T-helper 1 cell treated with Interleukin-12 subunit alpha and Interleukin-12 subunit beta and Interleukin-4 antibody, amounts not matched to agents 30 μg/mL and 1 μg/mL, for 36 hours (primary cell): ENCODE results near the gene RBM44.
"Not testable (repeated sequence)": the region's sequence is repeated elsewhere in the genome, so short reads cannot be mapped to it uniquely, and the experiment has no call there.

Experiments used
- H3K27ac Mint-ChIP-seq: one replicate; pipeline ENCODE4 v1.8.0; 2021; ENCODE audit warnings: mild to moderate bottlenecking, mixed read lengths
- H3K27me3 Mint-ChIP-seq: one replicate; pipeline ENCODE4 v1.8.0; 2021; ENCODE audit warnings: low read depth, mixed read lengths
- H3K36me3 Mint-ChIP-seq: one replicate; pipeline ENCODE4 v1.8.0; 2021; ENCODE audit warnings: low read depth, mixed read lengths
- H3K4me1 Mint-ChIP-seq: one replicate; pipeline ENCODE4 v1.8.0; 2021; ENCODE audit warnings: low read depth, mixed read lengths
- H3K4me3 Mint-ChIP-seq: one replicate; pipeline ENCODE4 v1.8.0; 2021; ENCODE audit warnings: mild to moderate bottlenecking, moderate library complexity, mixed read lengths
- H3K9me3 Mint-ChIP-seq: one replicate; pipeline ENCODE4 v1.8.0; 2021; ENCODE audit warnings: mixed read lengths

The RBM44 gene

DNA sequence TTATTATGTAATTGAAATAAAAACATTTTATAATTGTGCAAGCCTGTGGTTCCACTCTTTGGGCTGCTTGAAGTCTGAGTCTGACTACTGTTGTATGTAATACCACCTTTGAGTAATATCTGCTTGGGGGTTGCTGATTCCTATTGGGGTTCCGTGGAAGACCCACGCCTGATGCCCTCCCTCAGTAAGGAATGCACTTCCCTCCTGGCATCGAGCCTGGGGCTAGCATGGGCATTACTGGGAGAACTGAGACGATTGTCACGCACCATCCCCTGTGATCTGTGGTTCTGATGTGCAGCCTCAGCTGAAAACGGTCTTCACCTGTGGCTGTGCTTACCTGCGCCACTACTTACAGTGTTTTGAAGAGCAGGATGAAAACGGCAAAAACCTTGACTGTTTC, 32.7 kb upstream of the RBM44 start:
- Mint-ChIP-seq H3K27me3 (no peaks in the 10 kb centered on the region), H3K4me1 (no peaks in the 10 kb centered on the region), H3K4me3 (no peak overlapping the region), H3K27ac (no peak overlapping the region), H3K9me3 (no peaks in the 10 kb centered on the region), H3K36me3 (peaks cover 36% of the 10 kb centered on the region)

DNA sequence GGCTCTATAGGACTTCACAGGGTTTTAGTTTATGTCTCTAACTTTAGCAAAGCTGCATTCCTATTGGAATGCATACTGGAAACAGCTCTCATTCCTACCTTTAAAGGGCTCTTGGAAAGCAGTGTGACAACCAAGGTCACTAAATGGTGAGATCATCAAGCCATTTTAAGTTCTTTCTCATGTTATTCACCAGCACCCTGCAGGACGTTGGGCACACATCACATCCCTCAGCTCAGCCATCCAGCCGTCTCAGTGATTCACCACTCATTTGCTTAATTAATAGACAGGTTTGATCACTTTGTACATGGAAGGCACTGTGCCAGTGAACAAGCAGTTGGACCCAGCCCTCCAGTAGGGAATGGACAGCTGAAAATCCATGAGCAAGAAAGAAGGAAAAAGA, 32.2 kb upstream of the RBM44 start:
- peaks cover 39% of the 10 kb centered on the region for H3K36me3 Mint-ChIP-seq
- no peaks in the 10 kb centered on the region for H3K27me3 Mint-ChIP-seq
- no peak overlapping the region for H3K27ac Mint-ChIP-seq
- no peaks in the 10 kb centered on the region for H3K4me1 Mint-ChIP-seq
- H3K9me3 Mint-ChIP-seq: no peaks in the 10 kb centered on the region
- H3K4me3 Mint-ChIP-seq: no peak overlapping the region

DNA sequence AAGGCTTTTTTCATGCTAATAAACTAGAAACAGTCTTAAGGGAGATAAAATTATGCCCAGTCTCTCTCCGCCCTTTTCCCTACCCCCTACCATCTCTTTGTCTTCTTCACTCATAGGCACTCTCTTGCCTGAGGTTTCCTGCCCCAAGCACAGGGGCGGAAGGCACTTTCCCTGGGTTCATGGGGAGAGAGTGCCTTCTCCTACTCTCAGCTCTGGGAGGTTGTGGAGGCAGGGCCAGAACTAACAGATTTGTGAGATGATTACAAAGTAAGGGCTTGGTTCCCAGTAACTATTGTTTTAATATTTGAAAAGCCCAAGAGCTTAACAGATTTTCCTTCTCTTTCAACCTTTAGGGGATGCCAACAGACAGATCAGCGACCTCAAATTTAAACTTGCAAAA, 26.1 kb upstream of the RBM44 start:
- H3K27ac Mint-ChIP-seq: no peak overlapping the region
- H3K9me3 Mint-ChIP-seq: no peaks in the 10 kb centered on the region
- peaks cover 48% of the 10 kb centered on the region for H3K36me3 Mint-ChIP-seq
- no peak overlapping the region for H3K4me3 Mint-ChIP-seq
- H3K4me1 Mint-ChIP-seq: peaks cover 8% of the 10 kb centered on the region
- H3K27me3 Mint-ChIP-seq: no peaks in the 10 kb centered on the region

DNA sequence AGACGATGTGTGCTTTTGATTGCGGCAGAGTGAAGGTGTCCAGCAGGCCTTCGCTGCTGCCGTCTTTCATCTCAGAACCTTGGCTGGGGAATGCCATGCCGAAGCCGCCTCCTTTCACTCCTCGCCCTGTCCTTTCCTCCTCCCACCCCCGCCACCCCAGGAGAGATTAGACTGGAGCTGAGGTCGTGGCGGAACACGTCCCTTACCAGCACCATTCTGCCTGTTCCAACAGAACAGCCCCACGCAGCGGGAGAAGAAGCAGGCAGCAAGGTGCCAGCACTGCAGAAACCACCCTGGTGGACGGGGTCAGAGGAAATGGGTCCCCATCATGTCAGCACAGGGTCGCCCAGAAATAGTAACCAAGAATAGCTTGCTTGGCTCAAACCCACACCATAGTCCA, 24.8 kb upstream of the RBM44 start:
- no peak overlapping the region for H3K27ac Mint-ChIP-seq
- no peaks in the 10 kb centered on the region for H3K27me3 Mint-ChIP-seq

DNA sequence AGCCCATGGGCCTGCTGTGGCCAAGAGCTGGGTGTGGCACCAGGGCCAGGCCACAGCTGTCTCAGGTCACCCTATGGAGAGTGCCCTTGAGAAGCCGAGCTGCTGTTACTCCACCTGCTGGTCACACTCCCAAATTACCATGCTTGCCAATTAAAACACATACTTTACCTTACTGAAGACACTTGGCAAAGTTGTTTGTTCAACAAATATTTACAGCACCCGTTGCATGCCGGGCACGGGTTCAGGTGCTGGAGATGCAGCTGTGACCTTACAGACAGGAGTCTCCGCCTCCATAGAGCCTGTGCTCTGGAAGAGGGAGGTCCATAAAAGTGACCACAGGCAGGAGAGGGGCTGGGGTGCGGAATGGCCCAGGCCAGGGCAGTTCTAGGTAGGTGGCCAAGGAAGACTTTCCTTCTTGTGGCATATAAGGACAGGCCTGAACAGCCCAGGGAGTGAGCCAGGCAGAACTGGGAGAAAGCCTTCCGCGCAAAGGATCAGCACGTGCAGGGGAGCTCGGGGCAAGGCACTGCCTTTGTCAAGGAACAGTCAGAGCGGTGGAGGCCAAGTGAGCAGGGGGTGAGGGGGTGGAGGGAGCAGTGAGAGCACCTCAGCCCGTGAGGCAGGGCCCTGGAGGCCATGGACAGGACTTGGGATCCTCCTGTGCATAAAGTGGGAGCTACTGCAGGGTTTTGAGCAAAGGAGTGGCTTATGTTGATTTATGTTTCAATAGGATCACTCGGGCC, 23.6 kb upstream of the RBM44 start:
- no peak overlapping the region for H3K4me3 Mint-ChIP-seq
- peaks cover 61% of the 10 kb centered on the region for H3K36me3 Mint-ChIP-seq
- H3K27me3 Mint-ChIP-seq: no peaks in the 10 kb centered on the region
- H3K4me1 Mint-ChIP-seq: peaks cover 8% of the 10 kb centered on the region
- H3K9me3 Mint-ChIP-seq: no peaks in the 10 kb centered on the region
- peak overlapping the region; percentile 55 for H3K27ac Mint-ChIP-seq

More for the DNA sequence above, 24.8 kb upstream of the RBM44 start:
- H3K9me3 Mint-ChIP-seq: no peaks in the 10 kb centered on the region
- H3K4me3 Mint-ChIP-seq: no peak overlapping the region
- peaks cover 56% of the 10 kb centered on the region for H3K36me3 Mint-ChIP-seq
- peaks cover 8% of the 10 kb centered on the region for H3K4me1 Mint-ChIP-seq

DNA sequence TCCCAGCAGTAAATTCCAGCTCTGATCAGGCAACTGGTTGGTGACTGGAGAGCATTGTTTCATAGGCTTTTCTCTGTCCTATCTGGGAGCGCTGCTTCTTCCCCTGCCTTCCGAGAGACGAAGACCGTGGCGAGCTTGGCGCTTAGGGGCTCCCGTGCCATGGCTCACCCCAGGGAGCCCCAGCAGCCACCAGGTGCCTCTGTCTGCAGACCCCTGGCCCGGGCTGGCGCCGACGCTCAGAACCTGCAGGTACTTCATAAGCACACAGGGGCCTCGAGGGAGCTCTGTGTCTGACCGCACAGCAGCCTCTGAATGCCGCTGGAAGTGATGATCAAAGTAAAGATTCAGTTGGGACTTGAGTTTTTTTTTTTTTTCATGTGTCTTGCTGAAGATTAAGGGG, 19.1 kb upstream of the RBM44 start:
- peaks cover 75% of the 10 kb centered on the region for H3K36me3 Mint-ChIP-seq
- peaks cover 4% of the 10 kb centered on the region for H3K4me1 Mint-ChIP-seq
- no peaks in the 10 kb centered on the region for H3K27me3 Mint-ChIP-seq
- H3K4me3 Mint-ChIP-seq: no peak overlapping the region
- no peaks in the 10 kb centered on the region for H3K9me3 Mint-ChIP-seq
- H3K27ac Mint-ChIP-seq: no peak overlapping the region

DNA sequence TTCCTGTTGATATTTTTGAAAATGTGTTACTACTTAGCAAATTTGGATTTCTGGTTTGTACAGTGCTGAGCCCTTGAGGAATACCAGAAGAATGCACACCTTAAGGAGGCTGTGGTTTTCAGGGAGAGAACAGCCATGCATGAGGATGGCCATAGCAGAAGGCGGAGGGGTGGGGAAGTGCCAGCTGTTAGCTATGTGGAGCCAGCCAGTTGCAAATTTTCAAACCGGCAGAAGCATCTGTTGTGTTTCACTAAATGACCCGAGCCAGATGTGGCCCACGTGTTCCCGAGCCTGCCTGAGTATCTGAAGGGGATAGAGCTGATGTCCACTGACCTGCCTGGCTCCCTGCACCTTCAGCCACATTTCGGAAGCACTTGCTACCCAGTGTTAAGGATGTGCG, 16.4 kb upstream of the RBM44 start:
- Mint-ChIP-seq H3K4me3 (no peak overlapping the region), H3K4me1 (no peaks in the 10 kb centered on the region), H3K9me3 (peaks cover 8% of the 10 kb centered on the region), H3K36me3 (peaks cover 76% of the 10 kb centered on the region), H3K27me3 (no peaks in the 10 kb centered on the region), H3K27ac (no peak overlapping the region)

DNA sequence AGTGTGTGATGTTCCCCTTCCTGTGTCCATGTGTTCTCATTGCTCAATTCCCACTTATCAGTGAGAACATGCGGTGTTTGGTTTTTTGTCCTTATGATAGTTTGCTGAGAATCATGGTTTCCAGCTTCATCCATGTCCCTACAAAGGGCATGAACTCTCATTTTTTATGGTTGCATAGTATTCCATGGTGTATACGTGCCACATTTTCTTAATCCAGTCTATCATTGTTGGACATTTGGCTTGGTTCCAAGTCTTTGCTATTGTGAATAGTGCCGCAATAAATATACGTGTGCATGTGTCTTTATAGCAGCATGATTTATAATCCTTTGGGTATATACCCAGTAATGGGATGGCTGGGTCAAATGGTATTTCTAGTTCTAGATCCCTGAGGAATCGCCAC, 14.9 kb upstream of the RBM44 start:
- not testable (repeated sequence) for H3K4me3 Mint-ChIP-seq, H3K27ac Mint-ChIP-seq, H3K27me3 Mint-ChIP-seq, H3K4me1 Mint-ChIP-seq
- H3K9me3 Mint-ChIP-seq: peaks cover 10% of the 10 kb centered on the region
- H3K36me3 Mint-ChIP-seq: peaks cover 72% of the 10 kb centered on the region

DNA sequence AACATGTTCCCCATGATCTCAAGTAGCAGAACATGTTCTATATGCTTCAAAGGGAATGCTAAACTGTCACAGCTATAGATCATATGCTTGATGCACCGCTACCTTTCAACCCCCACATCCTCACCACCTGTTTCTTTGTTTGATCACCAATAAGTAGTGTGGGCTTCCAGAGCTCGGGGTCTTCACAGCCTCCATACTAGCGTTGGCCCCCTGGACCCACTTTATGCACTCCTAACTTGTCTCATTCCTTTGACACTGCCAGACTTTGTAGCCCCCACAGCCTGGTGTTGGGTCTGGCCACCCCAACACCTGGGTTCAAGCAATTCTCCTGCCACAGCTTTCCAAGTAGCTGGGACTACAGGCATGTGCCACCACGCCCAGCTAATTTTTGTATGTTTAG, 11.6 kb upstream of the RBM44 start:
- H3K9me3 Mint-ChIP-seq: peaks cover 10% of the 10 kb centered on the region
- peaks cover 3% of the 10 kb centered on the region for H3K4me1 Mint-ChIP-seq
- no peak overlapping the region for H3K4me3 Mint-ChIP-seq
- H3K27ac Mint-ChIP-seq: no peak overlapping the region
- H3K36me3 Mint-ChIP-seq: peaks cover 43% of the 10 kb centered on the region
- H3K27me3 Mint-ChIP-seq: no peaks in the 10 kb centered on the region

DNA sequence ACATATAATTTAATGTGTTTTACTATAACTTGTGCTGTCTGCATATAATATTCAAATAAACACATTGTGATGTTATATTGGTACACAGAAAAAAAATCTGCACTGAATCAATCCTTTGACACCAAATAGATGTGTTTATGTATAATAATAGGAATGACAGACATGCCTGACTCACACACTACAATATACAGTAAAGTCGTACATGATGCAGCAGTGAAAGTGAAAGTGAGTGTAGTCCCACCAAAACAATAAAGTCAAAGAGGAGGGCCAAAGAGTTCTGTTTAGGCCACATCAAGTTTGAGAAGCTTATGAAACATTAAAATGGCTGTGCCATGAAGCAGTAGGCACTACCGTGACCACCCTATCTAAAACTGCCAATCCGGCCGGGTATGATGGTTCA, 8.2 kb upstream of the RBM44 start:
- no peak overlapping the region for H3K27ac Mint-ChIP-seq
- H3K9me3 Mint-ChIP-seq: peaks cover 10% of the 10 kb centered on the region
- H3K27me3 Mint-ChIP-seq: no peaks in the 10 kb centered on the region
- peaks cover 20% of the 10 kb centered on the region for H3K36me3 Mint-ChIP-seq
- H3K4me3 Mint-ChIP-seq: no peak overlapping the region
- H3K4me1 Mint-ChIP-seq: peaks cover 3% of the 10 kb centered on the region

DNA sequence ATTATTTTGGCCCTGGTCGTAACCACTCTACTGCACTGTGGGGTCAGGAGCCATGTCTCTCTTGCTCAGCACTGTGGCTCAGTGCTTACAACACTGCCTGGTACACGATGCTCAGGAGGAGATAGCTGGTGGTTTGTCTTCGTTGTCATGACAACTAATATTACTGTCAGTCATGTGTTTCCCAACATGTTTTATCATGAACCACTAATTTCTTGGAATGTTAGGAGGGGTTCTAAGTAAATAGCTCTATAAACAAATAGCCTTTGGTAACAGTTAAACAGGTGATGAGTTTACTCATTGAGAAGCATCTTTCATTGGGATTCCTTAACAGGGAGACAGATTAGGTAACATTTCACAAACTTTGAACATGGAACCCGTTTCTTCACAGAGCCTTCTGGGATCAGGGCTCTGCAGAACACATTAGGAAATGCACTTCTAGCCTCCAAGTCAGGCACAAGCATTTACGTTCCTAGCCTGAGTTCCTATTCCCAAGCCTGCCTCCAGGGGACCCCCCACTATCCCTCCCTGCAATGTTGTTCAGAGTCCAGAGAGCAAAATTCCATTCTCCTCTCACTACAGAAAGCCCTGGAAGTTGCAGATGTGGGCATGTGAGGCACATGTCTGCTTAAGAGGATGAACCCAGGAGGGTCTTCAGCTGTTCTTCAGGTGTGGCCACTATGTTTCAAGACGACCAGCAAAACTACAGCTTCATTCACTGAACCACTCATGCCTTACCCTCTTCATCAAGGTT, 6.4 kb upstream of the RBM44 start:
- Mint-ChIP-seq H3K27ac (no peak overlapping the region), H3K9me3 (peaks cover 3% of the 10 kb centered on the region), H3K36me3 (peaks cover 8% of the 10 kb centered on the region), H3K4me3 (no peak overlapping the region), H3K4me1 (peaks cover 3% of the 10 kb centered on the region), H3K27me3 (no peaks in the 10 kb centered on the region)

DNA sequence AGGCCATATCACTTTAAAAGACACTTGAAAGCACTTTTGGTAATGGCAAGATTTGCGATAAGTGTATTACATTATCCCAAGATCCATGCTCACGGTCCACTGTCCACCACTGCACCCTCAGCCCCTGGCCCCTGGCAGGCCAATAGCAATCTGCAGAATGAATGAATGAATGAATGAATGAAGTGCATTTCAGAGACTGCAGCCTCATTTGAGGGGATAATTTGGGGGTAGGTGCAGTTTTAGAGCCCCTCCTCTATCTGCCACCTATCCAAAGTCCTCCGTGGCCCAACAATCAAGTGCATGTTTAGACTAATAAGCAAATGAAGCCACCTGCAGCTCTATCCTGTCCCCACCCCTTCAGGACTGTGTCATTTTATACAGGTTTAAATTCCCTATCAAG, 1.3 kb upstream of the RBM44 start:
- no peaks in the 10 kb centered on the region for H3K27me3 Mint-ChIP-seq
- H3K9me3 Mint-ChIP-seq: no peaks in the 10 kb centered on the region
- no peaks in the 10 kb centered on the region for H3K36me3 Mint-ChIP-seq
- H3K27ac Mint-ChIP-seq: no peak overlapping the region
- H3K4me1 Mint-ChIP-seq: no peaks in the 10 kb centered on the region
- H3K4me3 Mint-ChIP-seq: no peak overlapping the region

DNA sequence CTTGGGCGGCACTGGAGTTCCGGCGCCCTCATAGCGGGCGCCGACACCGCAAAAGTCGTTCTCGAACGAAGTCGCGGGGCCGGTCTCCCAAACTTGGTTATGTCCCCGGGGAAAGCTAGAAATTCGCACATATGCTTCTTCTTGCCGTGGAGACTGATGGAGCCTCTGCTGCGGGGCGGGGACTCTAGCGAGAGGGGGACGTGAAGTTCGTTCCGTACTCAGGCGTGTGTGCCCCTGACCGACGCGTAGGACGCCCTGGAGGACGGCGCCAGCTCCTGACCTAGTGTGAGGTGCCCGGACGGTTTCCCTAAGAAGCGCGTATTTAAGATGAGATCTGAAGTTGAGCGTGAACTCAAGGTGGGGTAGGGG, 465 bp downstream of the RBM44 start:
- no peaks in the 10 kb centered on the region for H3K4me1 Mint-ChIP-seq
- no peak overlapping the region for H3K4me3 Mint-ChIP-seq
- H3K27ac Mint-ChIP-seq: no peak overlapping the region
- H3K27me3 Mint-ChIP-seq: no peaks in the 10 kb centered on the region
- no peaks in the 10 kb centered on the region for H3K9me3 Mint-ChIP-seq
- peaks cover 1% of the 10 kb centered on the region for H3K36me3 Mint-ChIP-seq

DNA sequence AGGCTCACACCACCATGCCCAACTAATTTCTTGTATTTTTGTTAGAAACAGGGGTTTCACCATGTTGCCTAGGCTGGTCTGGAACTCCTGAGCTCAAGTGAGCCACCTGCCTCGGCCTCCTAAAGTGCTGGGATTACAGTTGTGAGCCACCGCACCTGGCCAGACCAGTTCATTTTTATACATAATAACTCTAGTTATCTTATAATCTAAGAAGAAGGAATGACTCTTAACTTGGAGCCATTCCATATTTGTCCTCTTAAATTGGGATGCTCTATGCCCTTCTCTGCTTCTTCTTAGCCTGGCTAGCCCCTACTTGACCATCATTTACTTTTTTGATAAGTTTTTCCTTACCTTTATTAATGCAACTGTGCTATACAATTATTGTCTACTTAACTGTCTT, 2.9 kb downstream of the RBM44 start:
- H3K9me3 Mint-ChIP-seq: no peaks in the 10 kb centered on the region
- no peak overlapping the region for H3K4me3 Mint-ChIP-seq
- H3K36me3 Mint-ChIP-seq: peaks cover 1% of the 10 kb centered on the region
- no peaks in the 10 kb centered on the region for H3K4me1 Mint-ChIP-seq
- H3K27ac Mint-ChIP-seq: no peak overlapping the region
- peaks cover 6% of the 10 kb centered on the region for H3K27me3 Mint-ChIP-seq

DNA sequence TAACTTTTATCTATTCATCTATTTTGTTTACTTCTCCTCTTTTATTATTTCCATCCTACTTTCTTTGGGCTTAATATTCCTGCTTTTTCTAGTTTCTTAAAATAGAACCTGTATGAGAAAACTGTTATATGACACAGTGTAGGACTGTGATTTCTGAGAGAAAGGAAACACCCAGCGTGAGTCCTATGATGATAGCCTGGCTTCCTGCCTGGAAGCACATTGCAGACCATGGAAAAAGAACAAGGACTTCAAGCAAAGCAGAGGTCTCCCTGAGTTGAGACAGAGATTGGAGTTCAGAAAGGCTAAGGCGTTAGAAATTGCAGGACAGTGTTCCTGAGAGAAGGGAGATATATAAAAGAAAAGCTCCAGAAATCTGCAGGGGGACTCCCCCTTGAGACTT, 7.8 kb downstream of the RBM44 start:
- peaks cover 24% of the 10 kb centered on the region for H3K27me3 Mint-ChIP-seq
- H3K4me1 Mint-ChIP-seq: no peaks in the 10 kb centered on the region
- no peak overlapping the region for H3K4me3 Mint-ChIP-seq
- H3K9me3 Mint-ChIP-seq: no peaks in the 10 kb centered on the region
- H3K36me3 Mint-ChIP-seq: peaks cover 1% of the 10 kb centered on the region
- no peak overlapping the region for H3K27ac Mint-ChIP-seq
